22Rv1 (cell line): ENCODE results near the gene CDH18.

Experiments used
- CTCF ChIP-seq: fragments of 450-650 bp; IDR thresholded peaks from 2 replicates; pipeline ENCODE4 v1.5.1; 2017; ENCODE audit warnings: mild to moderate bottlenecking
- ZFX ChIP-seq: fragments of 450-650 bp; IDR thresholded peaks from 2 replicates; pipeline ENCODE4 v1.6.1; 2017; ENCODE audit warnings: antibody characterized with exemption, borderline replicate concordance

GRCh38 chr5:19701731-19702130 is 286.3 kb downstream of the CDH18 start:
- TF ChIP-seq CTCF (no peak), ZFX (no peak)
